HepG2 (cell line): Measurements from ENCODE around the gene PSMD12. TPM values are rescaled to one million over a fixed set of nuclear protein-coding genes. Genes with fewer than 3 reads are reported as not detected.

Source experiments
- ARHGAP35 ChIP-seq: sonication (generic); formaldehyde crosslinking; IDR thresholded peaks from 2 replicates; pipeline ENCODE4 v1.9.0; 2022; ENCODE audit warnings: mild to moderate bottlenecking, inconsistent platforms, moderate library complexity, missing genetic modification reagents, borderline replicate concordance
- BHLHE40 ChIP-seq: IDR thresholded peaks from 2 replicates; pipeline ENCODE4 v1.6.1; 2011; ENCODE audit warnings: low read length, improper control_type of control experiment
- HOXD1 ChIP-seq: sonication (generic); formaldehyde crosslinking; IDR thresholded peaks from 2 replicates; pipeline ENCODE4 v1.5.0; 2020; ENCODE audit warnings: missing genetic modification reagents
- KAT8 ChIP-seq: IDR thresholded peaks from 2 replicates; pipeline ENCODE4 v1.6.1; 2016; ENCODE audit warnings: missing genetic modification reagents, missing compliant biosample characterization
- SMAD3 ChIP-seq: sonication (generic); formaldehyde crosslinking; IDR thresholded peaks from 2 replicates; pipeline ENCODE4 v1.4.0; 2020; ENCODE audit warnings: missing genetic modification reagents
- ZNF615 ChIP-seq: sonication (generic); formaldehyde crosslinking; IDR thresholded peaks from 2 replicates; pipeline ENCODE4 v1.5.0; 2020; ENCODE audit warnings: mild to moderate bottlenecking, missing genetic modification reagents, borderline replicate concordance
- polyA plus RNA-seq, 8 experiments: library from polyadenylated mRNA; depleted of rRNA in 3 of 8; stranded (reverse) in 7 of 8; unstranded in 1 of 8; fragments of >200 nt; fragmentation: Illumina TruSeq in 4 of 8; extraction: Trizol in 4 of 8; gene quantifications; 2 replicates each; pipeline versions ENCODE4 v1.2.1 to v1.2.3, GENCODE V29; 2011 to 2016; ENCODE audit warnings: low read depth in 4 of 8, missing spikeins in 1 of 8, mixed read lengths in 1 of 8; ENCODE audit not compliant: insufficient read depth in 1 of 8
- total RNA-seq, 5 experiments: library from RNA; depleted of rRNA; stranded (reverse); fragments of >200 nt; fragmentation: Illumina TruSeq; extraction: Trizol; gene quantifications; 2 replicates each; pipeline ENCODE4 v1.2.3, GENCODE V29; 2016; ENCODE audit warnings: low read depth in 1 of 5
- TF ChIP-seq, protein P1 (sequence below): sonication (generic); formaldehyde crosslinking; IDR thresholded peaks from 2 replicates; pipeline ENCODE4 v1.5.1; 2020; ENCODE audit warnings: mild to moderate bottlenecking, missing genetic modification reagents, moderate library complexity
- TF ChIP-seq, protein P2 (sequence below): sonication (generic); formaldehyde crosslinking; conservative IDR thresholded peaks from 2 replicates; pipeline ENCODE4 v1.5.0; 2020; ENCODE audit warnings: missing genetic modification reagents
- TF ChIP-seq, protein P3 (sequence below): sonication (generic); formaldehyde crosslinking; IDR thresholded peaks from 2 replicates; pipeline ENCODE4 v1.5.0; 2020; ENCODE audit warnings: missing genetic modification reagents
- TF ChIP-seq, protein P4 (sequence below): sonication (generic); formaldehyde crosslinking; IDR thresholded peaks from 2 replicates; pipeline ENCODE4 v1.4.0; 2020; ENCODE audit warnings: low read depth, missing genetic modification reagents
- TF ChIP-seq, protein P5 (sequence below): sonication (generic); formaldehyde crosslinking; IDR thresholded peaks from 2 replicates; pipeline ENCODE4 v1.8.1; 2022; ENCODE audit warnings: low read depth, mild to moderate bottlenecking, missing genetic modification reagents
- TF ChIP-seq, protein P6 (sequence below): sonication (generic); formaldehyde crosslinking; IDR thresholded peaks from 2 replicates; pipeline ENCODE4 v1.8.1; 2023; ENCODE audit warnings: mild to moderate bottlenecking, missing genetic modification reagents

PSMD12 gene
- total and polyA plus RNA-seq, 2 of the 13 experiments (the other 11 are each of a cell fraction or from before 2014, with no cell fraction given), result 27.4 to 71.7 TPM

DNA sequence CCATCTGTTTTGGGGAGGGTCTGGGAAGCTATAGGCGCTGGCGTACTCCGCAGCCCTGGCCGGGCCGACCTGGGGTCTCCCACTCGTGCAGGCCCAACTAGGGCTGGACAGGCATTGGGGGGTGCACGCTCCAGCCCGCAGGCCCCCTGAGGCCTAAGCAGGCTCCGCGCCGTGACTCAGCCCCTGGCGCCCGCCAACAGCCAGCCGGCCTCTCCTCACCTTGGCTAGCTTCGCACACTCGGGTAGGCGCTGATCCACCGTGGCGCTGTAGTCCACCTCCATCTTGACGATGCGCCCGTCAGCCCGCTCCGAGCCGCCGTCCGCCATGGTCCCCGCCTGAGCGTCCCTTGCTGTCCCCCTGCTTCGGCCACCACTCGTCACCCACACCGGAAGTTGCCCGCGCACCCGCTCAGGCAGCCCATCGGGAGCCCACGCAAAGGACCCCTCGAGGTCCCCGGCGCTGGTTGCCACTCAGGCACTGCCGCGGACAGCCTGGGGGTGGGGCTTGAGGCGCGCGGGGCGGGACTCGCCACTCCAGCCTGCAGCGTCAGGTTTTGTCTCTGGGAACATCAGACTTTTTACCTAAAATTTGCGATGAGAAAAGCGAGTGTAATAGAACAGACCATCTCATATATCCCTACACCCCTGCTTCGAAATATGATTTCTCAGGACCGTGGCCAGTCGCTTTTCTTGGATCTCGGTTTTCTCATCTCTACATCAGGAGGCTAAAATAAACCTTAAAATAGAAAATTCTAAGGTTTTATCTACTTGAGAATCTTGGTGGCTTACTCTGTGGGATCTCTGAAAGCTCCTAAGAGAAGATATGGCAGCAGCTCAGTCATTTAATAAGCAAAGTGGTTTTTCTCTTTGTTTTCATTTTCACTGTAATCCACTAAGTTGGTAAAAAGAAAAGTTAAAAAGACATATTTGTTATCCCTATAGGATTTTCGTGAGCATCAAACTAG, at the start of gene PSMD12 (continued):
- TF ChIP-seq, protein P1, sequence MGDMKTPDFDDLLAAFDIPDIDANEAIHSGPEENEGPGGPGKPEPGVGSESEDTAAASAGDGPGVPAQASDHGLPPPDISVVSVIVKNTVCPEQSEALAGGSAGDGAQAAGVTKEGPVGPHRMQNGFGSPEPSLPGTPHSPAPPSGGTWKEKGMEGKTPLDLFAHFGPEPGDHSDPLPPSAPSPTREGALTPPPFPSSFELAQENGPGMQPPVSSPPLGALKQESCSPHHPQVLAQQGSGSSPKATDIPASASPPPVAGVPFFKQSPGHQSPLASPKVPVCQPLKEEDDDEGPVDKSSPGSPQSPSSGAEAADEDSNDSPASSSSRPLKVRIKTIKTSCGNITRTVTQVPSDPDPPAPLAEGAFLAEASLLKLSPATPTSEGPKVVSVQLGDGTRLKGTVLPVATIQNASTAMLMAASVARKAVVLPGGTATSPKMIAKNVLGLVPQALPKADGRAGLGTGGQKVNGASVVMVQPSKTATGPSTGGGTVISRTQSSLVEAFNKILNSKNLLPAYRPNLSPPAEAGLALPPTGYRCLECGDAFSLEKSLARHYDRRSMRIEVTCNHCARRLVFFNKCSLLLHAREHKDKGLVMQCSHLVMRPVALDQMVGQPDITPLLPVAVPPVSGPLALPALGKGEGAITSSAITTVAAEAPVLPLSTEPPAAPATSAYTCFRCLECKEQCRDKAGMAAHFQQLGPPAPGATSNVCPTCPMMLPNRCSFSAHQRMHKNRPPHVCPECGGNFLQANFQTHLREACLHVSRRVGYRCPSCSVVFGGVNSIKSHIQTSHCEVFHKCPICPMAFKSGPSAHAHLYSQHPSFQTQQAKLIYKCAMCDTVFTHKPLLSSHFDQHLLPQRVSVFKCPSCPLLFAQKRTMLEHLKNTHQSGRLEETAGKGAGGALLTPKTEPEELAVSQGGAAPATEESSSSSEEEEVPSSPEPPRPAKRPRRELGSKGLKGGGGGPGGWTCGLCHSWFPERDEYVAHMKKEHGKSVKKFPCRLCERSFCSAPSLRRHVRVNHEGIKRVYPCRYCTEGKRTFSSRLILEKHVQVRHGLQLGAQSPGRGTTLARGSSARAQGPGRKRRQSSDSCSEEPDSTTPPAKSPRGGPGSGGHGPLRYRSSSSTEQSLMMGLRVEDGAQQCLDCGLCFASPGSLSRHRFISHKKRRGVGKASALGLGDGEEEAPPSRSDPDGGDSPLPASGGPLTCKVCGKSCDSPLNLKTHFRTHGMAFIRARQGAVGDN (CRISPR knock-in tag), result peak; percentile 95
- TF ChIP-seq, protein P2, sequence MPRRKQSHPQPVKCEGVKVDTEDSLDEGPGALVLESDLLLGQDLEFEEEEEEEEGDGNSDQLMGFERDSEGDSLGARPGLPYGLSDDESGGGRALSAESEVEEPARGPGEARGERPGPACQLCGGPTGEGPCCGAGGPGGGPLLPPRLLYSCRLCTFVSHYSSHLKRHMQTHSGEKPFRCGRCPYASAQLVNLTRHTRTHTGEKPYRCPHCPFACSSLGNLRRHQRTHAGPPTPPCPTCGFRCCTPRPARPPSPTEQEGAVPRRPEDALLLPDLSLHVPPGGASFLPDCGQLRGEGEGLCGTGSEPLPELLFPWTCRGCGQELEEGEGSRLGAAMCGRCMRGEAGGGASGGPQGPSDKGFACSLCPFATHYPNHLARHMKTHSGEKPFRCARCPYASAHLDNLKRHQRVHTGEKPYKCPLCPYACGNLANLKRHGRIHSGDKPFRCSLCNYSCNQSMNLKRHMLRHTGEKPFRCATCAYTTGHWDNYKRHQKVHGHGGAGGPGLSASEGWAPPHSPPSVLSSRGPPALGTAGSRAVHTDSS (CRISPR knock-in tag), result no peak
- TF ChIP-seq ARHGAP35 (CRISPR knock-in tag), result peak; percentile 97
- TF ChIP-seq SMAD3, result peak; percentile 83
- peak; percentile 45 for TF ChIP-seq BHLHE40
- TF ChIP-seq, protein P3, sequence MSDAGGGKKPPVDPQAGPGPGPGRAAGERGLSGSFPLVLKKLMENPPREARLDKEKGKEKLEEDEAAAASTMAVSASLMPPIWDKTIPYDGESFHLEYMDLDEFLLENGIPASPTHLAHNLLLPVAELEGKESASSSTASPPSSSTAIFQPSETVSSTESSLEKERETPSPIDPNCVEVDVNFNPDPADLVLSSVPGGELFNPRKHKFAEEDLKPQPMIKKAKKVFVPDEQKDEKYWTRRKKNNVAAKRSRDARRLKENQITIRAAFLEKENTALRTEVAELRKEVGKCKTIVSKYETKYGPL (CRISPR knock-in tag), result no peak
- no peak for TF ChIP-seq ZNF615 (CRISPR knock-in tag)
- TF ChIP-seq, protein P4, sequence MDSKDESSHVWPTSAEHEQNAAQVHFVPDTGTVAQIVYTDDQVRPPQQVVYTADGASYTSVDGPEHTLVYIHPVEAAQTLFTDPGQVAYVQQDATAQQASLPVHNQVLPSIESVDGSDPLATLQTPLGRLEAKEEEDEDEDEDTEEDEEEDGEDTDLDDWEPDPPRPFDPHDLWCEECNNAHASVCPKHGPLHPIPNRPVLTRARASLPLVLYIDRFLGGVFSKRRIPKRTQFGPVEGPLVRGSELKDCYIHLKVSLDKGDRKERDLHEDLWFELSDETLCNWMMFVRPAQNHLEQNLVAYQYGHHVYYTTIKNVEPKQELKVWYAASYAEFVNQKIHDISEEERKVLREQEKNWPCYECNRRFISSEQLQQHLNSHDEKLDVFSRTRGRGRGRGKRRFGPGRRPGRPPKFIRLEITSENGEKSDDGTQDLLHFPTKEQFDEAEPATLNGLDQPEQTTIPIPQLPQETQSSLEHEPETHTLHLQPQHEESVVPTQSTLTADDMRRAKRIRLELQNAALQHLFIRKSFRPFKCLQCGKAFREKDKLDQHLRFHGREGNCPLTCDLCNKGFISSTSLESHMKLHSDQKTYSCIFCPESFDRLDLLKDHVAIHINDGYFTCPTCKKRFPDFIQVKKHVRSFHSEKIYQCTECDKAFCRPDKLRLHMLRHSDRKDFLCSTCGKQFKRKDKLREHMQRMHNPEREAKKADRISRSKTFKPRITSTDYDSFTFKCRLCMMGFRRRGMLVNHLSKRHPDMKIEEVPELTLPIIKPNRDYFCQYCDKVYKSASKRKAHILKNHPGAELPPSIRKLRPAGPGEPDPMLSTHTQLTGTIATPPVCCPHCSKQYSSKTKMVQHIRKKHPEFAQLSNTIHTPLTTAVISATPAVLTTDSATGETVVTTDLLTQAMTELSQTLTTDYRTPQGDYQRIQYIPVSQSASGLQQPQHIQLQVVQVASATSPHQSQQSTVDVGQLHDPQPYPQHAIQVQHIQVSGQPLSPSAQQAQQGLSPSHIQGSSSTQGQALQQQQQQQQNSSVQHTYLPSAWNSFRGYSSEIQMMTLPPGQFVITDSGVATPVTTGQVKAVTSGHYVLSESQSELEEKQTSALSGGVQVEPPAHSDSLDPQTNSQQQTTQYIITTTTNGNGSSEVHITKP (CRISPR knock-in tag), result peak; percentile 79
- peak; percentile 98 for TF ChIP-seq KAT8
- TF ChIP-seq, protein P5, sequence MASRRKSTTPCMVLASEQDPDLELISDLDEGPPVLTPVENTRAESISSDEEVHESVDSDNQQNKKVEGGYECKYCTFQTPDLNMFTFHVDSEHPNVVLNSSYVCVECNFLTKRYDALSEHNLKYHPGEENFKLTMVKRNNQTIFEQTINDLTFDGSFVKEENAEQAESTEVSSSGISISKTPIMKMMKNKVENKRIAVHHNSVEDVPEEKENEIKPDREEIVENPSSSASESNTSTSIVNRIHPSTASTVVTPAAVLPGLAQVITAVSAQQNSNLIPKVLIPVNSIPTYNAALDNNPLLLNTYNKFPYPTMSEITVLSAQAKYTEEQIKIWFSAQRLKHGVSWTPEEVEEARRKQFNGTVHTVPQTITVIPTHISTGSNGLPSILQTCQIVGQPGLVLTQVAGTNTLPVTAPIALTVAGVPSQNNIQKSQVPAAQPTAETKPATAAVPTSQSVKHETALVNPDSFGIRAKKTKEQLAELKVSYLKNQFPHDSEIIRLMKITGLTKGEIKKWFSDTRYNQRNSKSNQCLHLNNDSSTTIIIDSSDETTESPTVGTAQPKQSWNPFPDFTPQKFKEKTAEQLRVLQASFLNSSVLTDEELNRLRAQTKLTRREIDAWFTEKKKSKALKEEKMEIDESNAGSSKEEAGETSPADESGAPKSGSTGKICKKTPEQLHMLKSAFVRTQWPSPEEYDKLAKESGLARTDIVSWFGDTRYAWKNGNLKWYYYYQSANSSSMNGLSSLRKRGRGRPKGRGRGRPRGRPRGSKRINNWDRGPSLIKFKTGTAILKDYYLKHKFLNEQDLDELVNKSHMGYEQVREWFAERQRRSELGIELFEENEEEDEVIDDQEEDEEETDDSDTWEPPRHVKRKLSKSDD (CRISPR knock-in tag), result peak; percentile 53; the same call in 1 of the 2 replicates
- TF ChIP-seq, protein P6, sequence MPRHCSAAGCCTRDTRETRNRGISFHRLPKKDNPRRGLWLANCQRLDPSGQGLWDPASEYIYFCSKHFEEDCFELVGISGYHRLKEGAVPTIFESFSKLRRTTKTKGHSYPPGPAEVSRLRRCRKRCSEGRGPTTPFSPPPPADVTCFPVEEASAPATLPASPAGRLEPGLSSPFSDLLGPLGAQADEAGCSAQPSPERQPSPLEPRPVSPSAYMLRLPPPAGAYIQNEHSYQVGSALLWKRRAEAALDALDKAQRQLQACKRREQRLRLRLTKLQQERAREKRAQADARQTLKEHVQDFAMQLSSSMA, result peak; percentile 87
- peak; percentile 97 for TF ChIP-seq HOXD1 (CRISPR knock-in tag)
